Neural cell (in vitro differentiated cells): ENCODE measurements around the gene FBXL20.

Source experiments
- CTCF ChIP-seq: fragments of 450-650 bp; IDR thresholded peaks from 2 replicates; pipeline ENCODE4 v1.5.1; 2014; ENCODE audit warnings: antibody characterized with exemption, mild to moderate bottlenecking, moderate library complexity; ENCODE audit not compliant: poor library complexity, severe bottlenecking
- EZH2 ChIP-seq: fragments of 200-600, 300-800 bp; shearing (Covaris generic), sonication (generic); IDR thresholded peaks from 2 replicates; pipeline ENCODE4 v1.6.1; 2014; ENCODE audit warnings: antibody characterized with exemption, low read length, borderline replicate concordance, mild to moderate bottlenecking; ENCODE audit not compliant: insufficient read depth, poor library complexity, severe bottlenecking
- POLR2AphosphoS5 ChIP-seq: IDR thresholded peaks from 2 replicates; pipeline ENCODE4 v1.6.1; 2012
- REST ChIP-seq: IDR thresholded peaks from 2 replicates; pipeline ENCODE4 v1.6.1; 2012; ENCODE audit warnings: borderline replicate concordance
- SMC3 ChIP-seq: fragments of 450-650 bp; conservative IDR thresholded peaks from 2 replicates; pipeline ENCODE4 v1.6.1; 2014; ENCODE audit warnings: antibody characterized with exemption, mild to moderate bottlenecking, moderate library complexity; ENCODE audit not compliant: poor library complexity

GRCh38 chr17:39404542-39405378, 3.3 kb upstream of the FBXL20 start:
- TF ChIP-seq CTCF = no peak
- TF ChIP-seq REST = no peak
- no peak for TF ChIP-seq POLR2AphosphoS5
- no peak for TF ChIP-seq EZH2
- TF ChIP-seq SMC3 = no peak
